ENCODE data around the gene PIGK.

The PIGK gene

GRCh38 chr1:77063118-77063517, 156.1 kb downstream of the PIGK start:
- Histone ChIP-seq H3K9me3 (ENCODE audit: control insufficient read depth, low read length) (no peaks in the 10 kb centered on the region), H2BK12ac (ENCODE audit: low read length in 2 of 2) (no peak overlapping the region), H2BK15ac (ENCODE audit: low read depth, poor library complexity, severe bottlenecking) (no peak overlapping the region), H2AK5ac (ENCODE audit: low read length, severe bottlenecking) (no peak overlapping the region), H3K79me1 (replicated peaks; ENCODE audit: low read length, poor library complexity, severe bottlenecking) (no peaks in the 10 kb centered on the region), H3K27ac (ENCODE audit: low read length, poor library complexity, severe bottlenecking) (no peak overlapping the region), H2BK120ac (ENCODE audit: low read depth, low read length) (no peak overlapping the region), H3K4ac (ENCODE audit: low read depth in 1 of 2, low read length in 2 of 2) (no peak overlapping the region), H2AFZ (ENCODE audit: low read depth, low read length) (no peak overlapping the region), H3K14ac (ENCODE audit: low read length in 2 of 2) (no peak overlapping the region), H3K36me3 (ENCODE audit: control insufficient read depth in 1 of 2, insufficient read depth in 2 of 2, low read depth in 1 of 2, low read length in 2 of 2) (no peaks in the 10 kb centered on the region), H3K4me2 (ENCODE audit: low read length, poor library complexity, severe bottlenecking) (no peak overlapping the region), H3K27me3 (ENCODE audit: control insufficient read depth in 1 of 2, insufficient read depth in 1 of 2, low read length in 2 of 2) (peaks cover 0 to 3% of the 10 kb centered on the region in 2 experiments), H4K91ac (ENCODE audit: low read length) (no peak overlapping the region), H4K8ac (ENCODE audit: low read length) (no peak overlapping the region), H3K4me1 (ENCODE audit: control insufficient read depth, insufficient read depth, low read depth, low read length) (no peaks in the 10 kb centered on the region), H3K18ac (ENCODE audit: low read depth in 1 of 2, low read length in 2 of 2) (no peak overlapping the region), H3K4me3 (ENCODE audit: insufficient read depth in 1 of 2, low read depth in 1 of 2, low read length in 2 of 2) (no peak overlapping the region), H3K23ac (ENCODE audit: low read length in 2 of 2) (no peak overlapping the region), H3K9ac (ENCODE audit: low read length) (no peak overlapping the region), H2BK5ac (ENCODE audit: low read depth, low read length, poor library complexity, severe bottlenecking) (no peak overlapping the region)
- DNase-seq = peak; percentile 1
- 69% methylated on average over 4 of the region's 4 CpGs for WGBS

DNA sequence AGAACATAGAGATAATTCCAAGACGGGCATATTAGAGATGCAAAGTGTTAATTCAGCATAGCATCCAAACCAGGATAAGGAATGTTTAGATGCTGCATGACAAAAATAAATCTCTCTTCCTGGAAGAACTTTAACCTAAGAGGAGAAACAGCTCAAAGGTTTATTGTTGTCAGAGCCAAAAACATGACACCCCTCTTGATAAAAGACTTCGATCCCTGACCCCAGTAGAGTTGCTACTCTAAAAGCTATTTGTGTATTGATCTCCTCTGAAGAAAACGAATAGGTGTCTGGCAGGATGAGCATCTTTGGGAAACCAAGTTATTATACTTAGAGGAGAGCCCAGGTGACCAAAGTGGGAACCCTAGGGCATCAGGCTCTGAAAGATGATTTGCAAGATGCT, 158.1 kb downstream of the PIGK start:
- Histone ChIP-seq H3K4me2 (ENCODE audit: low read length, poor library complexity, severe bottlenecking) (no peak overlapping the region), H2BK120ac (ENCODE audit: low read depth, low read length) (no peak overlapping the region), H3K27ac (ENCODE audit: low read length, poor library complexity, severe bottlenecking) (no peak overlapping the region), H3K9ac (ENCODE audit: low read length) (no peak overlapping the region), H3K27me3 (ENCODE audit: control insufficient read depth in 1 of 2, insufficient read depth in 1 of 2, low read length in 2 of 2) (peaks cover 0 to 3% of the 10 kb centered on the region in 2 experiments), H2AFZ (ENCODE audit: low read depth, low read length) (no peak overlapping the region), H3K4ac (ENCODE audit: low read depth in 1 of 2, low read length in 2 of 2) (no peak overlapping the region), H3K14ac (ENCODE audit: low read length in 2 of 2) (no peak overlapping the region), H3K4me3 (ENCODE audit: insufficient read depth in 1 of 2, low read depth in 1 of 2, low read length in 2 of 2) (no peak overlapping the region), H3K4me1 (ENCODE audit: control insufficient read depth, insufficient read depth, low read depth, low read length) (no peaks in the 10 kb centered on the region), H4K91ac (ENCODE audit: low read length) (no peak overlapping the region), H3K79me1 (replicated peaks; ENCODE audit: low read length, poor library complexity, severe bottlenecking) (no peaks in the 10 kb centered on the region), H2AK5ac (ENCODE audit: low read length, severe bottlenecking) (no peak overlapping the region), H4K8ac (ENCODE audit: low read length) (no peak overlapping the region), H3K9me3 (ENCODE audit: control insufficient read depth, low read length) (no peaks in the 10 kb centered on the region), H3K23ac (ENCODE audit: low read length in 2 of 2) (no peak overlapping the region), H2BK12ac (ENCODE audit: low read length in 2 of 2) (no peak overlapping the region), H3K18ac (ENCODE audit: low read depth in 1 of 2, low read length in 2 of 2) (no peak overlapping the region), H2BK15ac (ENCODE audit: low read depth, poor library complexity, severe bottlenecking) (no peak overlapping the region), H2BK5ac (ENCODE audit: low read depth, low read length, poor library complexity, severe bottlenecking) (no peak overlapping the region), H3K36me3 (ENCODE audit: control insufficient read depth in 1 of 2, insufficient read depth in 2 of 2, low read depth in 1 of 2, low read length in 2 of 2) (no peaks in the 10 kb centered on the region)
- no peak for DNase-seq
- WGBS = 68% methylated on average over 2 of the region's 3 CpGs

- Histone ChIP-seq H2BK120ac (ENCODE audit: low read depth, low read length) (no peak overlapping the region), H4K91ac (ENCODE audit: low read length) (no peak overlapping the region), H3K18ac (ENCODE audit: low read depth in 1 of 2, low read length in 2 of 2) (no peak overlapping the region), H3K14ac (ENCODE audit: low read length in 2 of 2) (no peak overlapping the region), H3K4me3 (ENCODE audit: insufficient read depth in 1 of 2, low read depth in 1 of 2, low read length in 2 of 2) (no peak overlapping the region), H4K8ac (ENCODE audit: low read length) (no peak overlapping the region), H3K79me1 (replicated peaks; ENCODE audit: low read length, poor library complexity, severe bottlenecking) (no peaks in the 10 kb centered on the region), H3K23ac (ENCODE audit: low read length in 2 of 2) (no peak overlapping the region), H3K4ac (ENCODE audit: low read depth in 1 of 2, low read length in 2 of 2) (no peak overlapping the region), H2BK12ac (ENCODE audit: low read length in 2 of 2) (no peak overlapping the region), H3K9me3 (ENCODE audit: control insufficient read depth, low read length) (no peaks in the 10 kb centered on the region), H3K4me2 (ENCODE audit: low read length, poor library complexity, severe bottlenecking) (no peak overlapping the region), H2AFZ (ENCODE audit: low read depth, low read length) (no peak overlapping the region), H3K27me3 (ENCODE audit: control insufficient read depth in 1 of 2, insufficient read depth in 1 of 2, low read length in 2 of 2) (peaks cover 0 to 3% of the 10 kb centered on the region in 2 experiments), H2BK15ac (ENCODE audit: low read depth, poor library complexity, severe bottlenecking) (no peak overlapping the region), H3K36me3 (ENCODE audit: control insufficient read depth in 1 of 2, insufficient read depth in 2 of 2, low read depth in 1 of 2, low read length in 2 of 2) (no peaks in the 10 kb centered on the region), H2AK5ac (ENCODE audit: low read length, severe bottlenecking) (no peak overlapping the region), H2BK5ac (ENCODE audit: low read depth, low read length, poor library complexity, severe bottlenecking) (no peak overlapping the region), H3K4me1 (ENCODE audit: control insufficient read depth, insufficient read depth, low read depth, low read length) (no peaks in the 10 kb centered on the region), H3K27ac (ENCODE audit: low read length, poor library complexity, severe bottlenecking) (no peak overlapping the region), H3K9ac (ENCODE audit: low read length) (no peak overlapping the region)
- WGBS = 69% methylated on average over 3 of the region's 5 CpGs
- DNase-seq = no peak
These were observed 159.2 kb downstream of the PIGK start for GRCh38 chr1:77060000-77060399.

GRCh38 chr1:77057994-77058585, 161.1 kb downstream of the PIGK start:
- Histone ChIP-seq H2AFZ (ENCODE audit: low read depth, low read length) (no peak overlapping the region), H2AK5ac (ENCODE audit: low read length, severe bottlenecking) (no peak overlapping the region), H3K9ac (ENCODE audit: low read length) (no peak overlapping the region), H3K18ac (ENCODE audit: low read depth in 1 of 2, low read length in 2 of 2) (no peak overlapping the region), H4K8ac (ENCODE audit: low read length) (no peak overlapping the region), H3K23ac (ENCODE audit: low read length in 2 of 2) (no peak overlapping the region), H3K79me1 (replicated peaks; ENCODE audit: low read length, poor library complexity, severe bottlenecking) (no peaks in the 10 kb centered on the region), H3K27ac (ENCODE audit: low read length, poor library complexity, severe bottlenecking) (no peak overlapping the region), H3K9me3 (ENCODE audit: control insufficient read depth, low read length) (peaks cover 5% of the 10 kb centered on the region), H2BK120ac (ENCODE audit: low read depth, low read length) (no peak overlapping the region), H2BK15ac (ENCODE audit: low read depth, poor library complexity, severe bottlenecking) (no peak overlapping the region), H3K4ac (ENCODE audit: low read depth in 1 of 2, low read length in 2 of 2) (no peak overlapping the region), H3K36me3 (ENCODE audit: control insufficient read depth in 1 of 2, insufficient read depth in 2 of 2, low read depth in 1 of 2, low read length in 2 of 2) (no peaks in the 10 kb centered on the region), H3K4me2 (ENCODE audit: low read length, poor library complexity, severe bottlenecking) (no peak overlapping the region), H2BK5ac (ENCODE audit: low read depth, low read length, poor library complexity, severe bottlenecking) (no peak overlapping the region), H3K27me3 (ENCODE audit: control insufficient read depth in 1 of 2, insufficient read depth in 1 of 2, low read length in 2 of 2) (peaks cover 0 to 15% of the 10 kb centered on the region in 2 experiments), H4K91ac (ENCODE audit: low read length) (no peak overlapping the region), H3K4me3 (ENCODE audit: insufficient read depth in 1 of 2, low read depth in 1 of 2, low read length in 2 of 2) (no peak overlapping the region), H3K4me1 (ENCODE audit: control insufficient read depth, insufficient read depth, low read depth, low read length) (no peaks in the 10 kb centered on the region), H2BK12ac (ENCODE audit: low read length in 2 of 2) (no peak overlapping the region), H3K14ac (ENCODE audit: low read length in 2 of 2) (no peak overlapping the region)
- no peak for DNase-seq
- WGBS = 69% methylated on average over 7 of the region's 7 CpGs
